Uterus (tissue), 2 donors: ENCODE results near the gene CHD9NB.

Experiments used
- POLR2A ChIP-seq, 2 donors: fragments of 450-650 bp; IDR thresholded peaks; one replicate each; pipeline ENCODE4 v1.6.1; 2016; ENCODE audit warnings: antibody characterized with exemption in 2 of 2, mild to moderate bottlenecking in 1 of 2, moderate library complexity in 1 of 2
- TF ChIP-seq, protein P1 (sequence below), 4 experiments: fragments of 200-600 bp in 2 of 4; fragments of 450-650 bp in 2 of 4; sonication (generic) in 2 of 4; IDR thresholded peaks; one replicate each; pipeline ENCODE4 v1.5.1; 2016 to 2019; ENCODE audit warnings: antibody characterized with exemption in 4 of 4, mild to moderate bottlenecking in 2 of 4, moderate library complexity in 1 of 4

DNA sequence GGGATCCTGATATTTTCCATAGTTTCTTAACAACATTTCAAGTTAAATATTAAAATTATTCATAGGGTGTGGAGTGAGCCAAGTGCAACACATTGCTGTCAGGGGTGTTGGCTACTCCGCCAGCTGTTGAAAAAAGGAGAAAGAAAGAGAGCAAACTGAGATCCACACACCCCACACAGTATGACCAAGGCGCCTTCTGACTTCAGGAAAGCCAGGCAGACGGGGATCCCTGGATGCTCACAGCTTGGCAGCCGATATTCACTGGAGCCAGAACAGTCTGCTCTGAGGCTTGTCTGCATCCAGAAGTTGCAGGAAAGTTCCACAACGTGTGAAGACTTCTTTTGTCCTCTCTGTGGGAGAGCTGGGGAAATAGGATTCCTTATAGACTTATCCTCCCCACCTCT lies 9.3 kb downstream of the CHD9NB start:
- TF ChIP-seq, protein P1, sequence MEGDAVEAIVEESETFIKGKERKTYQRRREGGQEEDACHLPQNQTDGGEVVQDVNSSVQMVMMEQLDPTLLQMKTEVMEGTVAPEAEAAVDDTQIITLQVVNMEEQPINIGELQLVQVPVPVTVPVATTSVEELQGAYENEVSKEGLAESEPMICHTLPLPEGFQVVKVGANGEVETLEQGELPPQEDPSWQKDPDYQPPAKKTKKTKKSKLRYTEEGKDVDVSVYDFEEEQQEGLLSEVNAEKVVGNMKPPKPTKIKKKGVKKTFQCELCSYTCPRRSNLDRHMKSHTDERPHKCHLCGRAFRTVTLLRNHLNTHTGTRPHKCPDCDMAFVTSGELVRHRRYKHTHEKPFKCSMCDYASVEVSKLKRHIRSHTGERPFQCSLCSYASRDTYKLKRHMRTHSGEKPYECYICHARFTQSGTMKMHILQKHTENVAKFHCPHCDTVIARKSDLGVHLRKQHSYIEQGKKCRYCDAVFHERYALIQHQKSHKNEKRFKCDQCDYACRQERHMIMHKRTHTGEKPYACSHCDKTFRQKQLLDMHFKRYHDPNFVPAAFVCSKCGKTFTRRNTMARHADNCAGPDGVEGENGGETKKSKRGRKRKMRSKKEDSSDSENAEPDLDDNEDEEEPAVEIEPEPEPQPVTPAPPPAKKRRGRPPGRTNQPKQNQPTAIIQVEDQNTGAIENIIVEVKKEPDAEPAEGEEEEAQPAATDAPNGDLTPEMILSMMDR (IDR thresholded peaks at IDR 0.05): no peak
- TF ChIP-seq POLR2A (IDR thresholded peaks at IDR 0.05): no peak
